HG03354 (cell line): ENCODE measurements around the gene TBC1D2.
"Not testable (repeated sequence)": the region's sequence is repeated elsewhere in the genome, so short reads cannot be mapped to it uniquely, and the experiment has no call there.

Source experiments
- ATAC-seq: cut with Tn5 transposase; IDR thresholded peaks from one replicate; pipeline ENCODE4 v1.9.1; 2021; ENCODE audit warnings: mild to moderate bottlenecking; ENCODE audit not compliant: unreplicated experiment, poor library complexity, severe bottlenecking

TBC1D2 gene

DNA sequence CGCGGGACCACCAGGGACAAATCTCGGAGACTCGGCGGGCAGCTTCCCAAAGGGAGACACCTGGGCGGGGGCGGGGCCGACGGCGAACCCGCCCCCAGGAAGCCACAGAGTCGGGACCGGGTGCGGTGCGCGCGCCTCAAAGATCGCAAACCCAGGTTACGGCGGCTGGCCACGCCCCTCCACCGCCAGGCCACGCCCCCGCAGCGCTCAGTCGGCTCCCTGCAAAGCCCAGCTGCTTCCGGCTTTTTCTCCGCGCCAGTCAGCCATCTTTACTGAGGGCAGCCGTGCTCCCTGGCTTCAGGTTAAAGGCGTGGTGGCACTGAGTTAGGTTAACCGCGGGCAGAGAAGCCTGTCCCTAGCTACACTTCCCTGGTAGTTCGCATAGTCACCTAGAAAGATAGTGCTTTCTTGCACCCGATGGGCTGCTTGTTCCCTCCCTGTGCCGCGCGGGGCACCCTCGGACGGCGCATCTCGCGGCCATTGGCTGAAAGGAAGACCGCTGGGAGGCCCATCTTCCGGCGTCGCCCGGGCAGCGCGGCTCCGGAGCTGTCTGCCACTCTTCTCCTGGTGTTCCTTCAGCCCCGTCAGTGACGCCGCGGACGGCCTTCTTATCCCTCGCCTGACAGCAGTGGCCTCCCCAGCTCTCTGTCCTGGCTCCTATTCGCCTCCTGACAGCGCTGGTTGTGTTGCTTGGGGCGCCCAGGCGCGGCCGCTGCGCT lies at the start of gene TBC1D2:
Gene TBC1D2, minus strand, starts transcription at position 72 of the 719 bp plus-strand sequence. CDS start 108 bp downstream, outside the sequence.
- ATAC-seq = peak; percentile 90

- no peak for ATAC-seq
Observed at GRCh38 chr9:98304381-98304780, 48.9 kb upstream of the TBC1D2 start.

DNA sequence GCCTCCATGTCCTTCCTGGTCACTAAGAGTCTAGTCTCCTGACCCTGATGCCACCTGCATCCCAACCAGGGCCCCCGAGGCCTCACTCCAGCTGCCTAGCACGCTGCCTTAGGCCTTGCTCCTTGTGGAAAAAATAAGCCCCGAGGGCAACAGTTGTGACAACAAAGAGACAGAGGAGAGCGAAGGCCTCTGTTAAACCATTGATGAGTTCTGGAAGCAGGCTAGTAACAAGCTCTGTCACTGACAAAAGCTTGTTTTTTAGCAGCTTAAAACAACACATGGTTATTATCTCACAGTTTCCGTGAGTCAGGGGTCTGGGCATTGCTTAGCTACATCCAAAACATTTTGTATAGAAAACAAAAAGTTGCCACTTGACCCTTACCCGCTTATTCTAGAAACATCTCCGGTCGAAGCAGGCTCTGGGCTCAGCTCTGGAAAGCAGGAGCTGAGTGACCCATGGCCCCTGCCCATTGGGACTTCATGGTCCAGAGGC lies 48.2 kb upstream of the TBC1D2 start:
- no peak for ATAC-seq

DNA sequence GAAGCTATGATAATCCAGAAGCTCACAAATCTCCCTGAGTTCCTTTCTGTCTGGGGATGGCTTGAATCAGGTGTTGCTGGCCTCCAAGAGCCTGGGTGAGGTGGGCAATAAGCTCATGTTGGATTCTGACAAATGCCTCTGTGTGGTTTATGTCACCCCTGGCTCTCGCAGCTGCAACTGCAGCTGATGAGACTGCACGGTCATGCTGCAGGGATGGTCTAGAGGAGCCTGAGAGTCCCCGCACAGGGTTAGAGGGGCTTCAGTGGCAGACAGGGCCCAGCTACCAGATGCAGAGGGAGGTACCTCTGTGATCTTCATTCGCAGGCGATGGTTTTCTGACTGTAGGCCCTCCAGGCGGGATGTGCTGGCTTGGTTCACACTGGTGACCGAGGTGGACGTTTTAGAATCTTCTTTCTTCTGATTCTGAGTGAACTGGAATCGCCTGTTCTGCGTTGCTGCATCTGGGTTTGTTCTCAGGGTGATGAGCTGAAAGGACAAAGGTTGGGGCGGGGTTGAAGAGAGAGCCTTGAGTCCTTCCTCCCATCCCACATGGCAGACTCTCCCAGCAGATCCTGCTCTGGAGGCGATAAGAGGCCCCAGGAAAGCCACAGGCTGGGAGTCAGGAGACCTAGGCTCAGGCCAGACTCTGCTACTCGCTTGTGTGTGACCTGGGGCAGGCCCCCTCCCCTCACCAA lies 47.6 kb upstream of the TBC1D2 start:
- no peak for ATAC-seq

GRCh38 chr9:98302150-98302549 lies 46.7 kb upstream of the TBC1D2 start:
- no peak for ATAC-seq

GRCh38 chr9:98300611-98301010 lies 45.2 kb upstream of the TBC1D2 start:
- ATAC-seq = no peak

- ATAC-seq = no peak
Observed at GRCh38 chr9:98298476-98298875, 43.0 kb upstream of the TBC1D2 start.

GRCh38 chr9:98295824-98296223 lies 40.4 kb upstream of the TBC1D2 start:
- ATAC-seq = no peak

DNA sequence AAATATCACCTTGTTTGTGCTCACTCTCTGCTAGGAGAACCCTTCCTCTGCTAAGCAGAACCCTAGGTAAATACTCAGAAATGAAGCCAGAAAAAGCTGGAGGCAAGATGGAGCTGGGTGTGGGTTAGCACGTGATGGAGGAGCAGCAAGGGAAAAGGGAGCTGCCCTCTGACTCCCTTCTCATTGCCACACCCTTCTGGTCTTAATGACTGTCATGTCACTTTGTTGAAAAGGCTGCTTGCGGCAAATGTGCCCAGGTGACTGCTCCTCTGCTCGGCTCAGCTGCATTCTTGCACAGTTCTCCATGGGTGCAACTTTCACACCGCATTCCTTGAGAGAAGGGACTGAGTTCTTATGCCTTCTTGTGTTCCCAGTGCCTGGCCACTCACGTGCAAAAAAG lies 36.4 kb upstream of the TBC1D2 start:
- no peak for ATAC-seq

GRCh38 chr9:98290411-98290810 lies 35.0 kb upstream of the TBC1D2 start:
- no peak for ATAC-seq

DNA sequence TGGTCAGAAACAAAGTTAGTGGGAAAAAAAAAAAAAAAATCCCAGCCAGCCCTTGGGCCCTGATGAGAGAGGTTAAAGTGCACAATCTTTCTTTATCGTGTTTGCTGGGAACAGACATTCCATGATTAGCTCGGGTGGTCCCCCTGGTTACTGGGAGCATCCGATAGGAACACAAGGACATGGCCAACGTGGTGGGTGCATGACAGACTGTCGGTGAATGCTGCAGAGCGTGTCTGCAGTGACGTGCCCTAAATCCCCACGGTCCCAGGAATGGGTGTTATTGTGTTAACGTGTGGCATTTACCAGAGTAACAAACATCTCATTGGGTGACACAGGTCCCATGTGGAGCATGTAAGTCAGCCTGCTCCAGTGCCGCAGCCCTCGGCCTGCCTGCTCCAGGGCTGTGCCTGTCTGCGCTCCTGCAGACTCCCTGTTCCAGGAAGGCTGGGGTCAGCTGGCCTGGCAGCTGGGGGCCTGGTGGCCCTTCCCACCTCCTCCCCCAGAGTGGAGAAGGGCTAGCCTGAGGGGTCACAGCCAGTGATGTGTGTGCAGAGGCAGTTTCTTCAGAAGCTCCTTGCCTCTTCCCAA lies 34.3 kb upstream of the TBC1D2 start:
- ATAC-seq = no peak

- no peak for ATAC-seq
Observed at GRCh38 chr9:98288881-98289280, 33.4 kb upstream of the TBC1D2 start.

DNA sequence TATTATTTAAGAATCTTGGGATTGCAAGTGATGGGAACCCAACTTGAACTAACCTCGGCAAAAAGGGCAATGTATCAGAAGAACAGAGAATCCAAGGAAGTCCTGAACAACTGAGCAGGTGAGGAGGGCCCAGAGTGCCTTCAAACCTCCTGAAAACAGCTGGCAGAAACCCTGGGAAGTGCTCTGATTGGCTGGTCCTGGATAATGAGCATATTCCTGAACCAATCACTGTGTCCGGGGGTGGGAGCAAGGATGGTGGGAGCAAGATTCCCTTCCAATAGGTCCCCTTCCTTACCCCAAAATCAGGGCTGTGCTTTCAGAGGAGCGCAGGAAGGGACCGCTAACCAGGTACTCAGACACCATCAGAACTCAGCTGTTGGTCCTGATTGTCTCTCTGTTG lies 31.9 kb upstream of the TBC1D2 start:
- no peak for ATAC-seq

DNA sequence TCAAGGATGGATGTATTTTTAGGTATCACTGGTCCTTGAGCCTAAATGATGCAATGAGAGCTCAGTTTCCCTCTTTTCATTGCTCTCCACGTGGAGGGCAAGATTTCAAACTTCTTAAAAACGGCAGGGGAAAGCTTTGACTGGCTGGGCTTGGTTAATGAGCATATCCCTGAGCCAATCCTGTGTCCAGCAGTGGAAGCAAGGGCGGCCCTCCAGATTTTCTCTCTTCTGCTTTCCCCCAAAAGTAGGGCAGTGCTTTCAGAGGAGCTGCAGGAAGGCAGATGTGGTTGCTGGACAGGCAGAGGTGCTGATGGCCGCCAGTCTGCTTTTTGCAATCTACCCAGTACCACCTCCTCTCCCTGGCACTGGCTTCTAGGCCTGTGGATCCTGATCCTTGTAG lies 30.0 kb upstream of the TBC1D2 start:
- ATAC-seq = no peak

- ATAC-seq = no peak
Observed at GRCh38 chr9:98284754-98285153, 29.3 kb upstream of the TBC1D2 start.

DNA sequence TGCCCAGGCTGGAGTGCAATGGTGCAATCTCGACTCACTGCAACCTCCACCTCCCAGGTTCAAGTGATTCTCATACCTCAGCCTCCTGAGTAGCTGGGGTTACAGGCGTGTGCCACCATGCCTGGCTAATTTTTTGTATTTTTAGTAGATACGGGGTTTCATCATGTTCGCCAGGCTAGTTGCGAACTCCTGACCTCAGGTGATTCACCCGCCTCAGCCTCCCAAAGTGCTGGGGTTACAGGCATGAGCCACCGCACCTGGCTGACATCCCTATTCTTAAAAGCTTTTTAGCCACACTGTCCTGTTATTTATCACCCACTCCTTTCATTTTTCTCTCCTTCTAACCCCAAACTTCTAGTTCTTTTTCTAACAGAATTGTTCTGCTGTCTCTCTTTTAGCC lies 27.7 kb upstream of the TBC1D2 start:
- not testable (repeated sequence) for ATAC-seq

- ATAC-seq = no peak
Observed at GRCh38 chr9:98281281-98281680, 25.8 kb upstream of the TBC1D2 start.

- no peak for ATAC-seq
Observed at GRCh38 chr9:98280574-98280973, 25.1 kb upstream of the TBC1D2 start.

DNA sequence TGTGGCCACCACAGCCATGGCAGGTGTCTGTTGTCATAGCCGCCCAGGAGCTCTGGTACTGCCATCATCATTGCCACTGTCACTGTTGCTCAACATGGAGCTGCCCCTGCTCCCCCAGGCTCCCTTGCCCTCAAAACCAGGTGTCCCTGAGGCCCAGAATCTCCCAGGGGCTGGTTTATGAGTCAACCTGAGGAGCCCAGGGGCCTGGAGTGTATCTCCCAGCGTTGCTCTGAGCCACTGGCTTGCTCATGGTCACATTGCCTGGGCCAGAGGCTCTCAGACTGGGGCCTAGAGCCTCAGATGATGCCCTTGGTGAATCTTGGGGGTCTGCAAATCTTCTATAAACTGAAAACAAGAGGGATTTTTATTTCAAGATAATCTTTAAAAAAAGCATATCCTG lies 24.7 kb upstream of the TBC1D2 start:
- ATAC-seq = no peak

GRCh38 chr9:98276907-98277469 lies 21.5 kb upstream of the TBC1D2 start:
- no peak for ATAC-seq

GRCh38 chr9:98275159-98275558 lies 19.7 kb upstream of the TBC1D2 start:
- no peak for ATAC-seq
